Breast epithelium (tissue), 4 donors: Measurements from ENCODE around the gene KMT2D. TPM values are rescaled to one million over a fixed set of nuclear protein-coding genes. Genes with fewer than 3 reads are reported as not detected.

Experiments used
- DNase-seq, 2 donors: peaks; one replicate each; pipeline ENCODE4 v3.0.0-alpha.2; 2019; ENCODE audit warnings: low spot score in 2 of 2
- H3K27ac ChIP-seq, 2 donors: fragments of 200-600 bp; sonication (generic) in 1 of 2; one replicate each; pipeline ENCODE4 v1.5.1; 2016 to 2019; ENCODE audit warnings: mild to moderate bottlenecking in 1 of 2
- H3K27me3 ChIP-seq, 2 donors: fragments of 200-600 bp; sonication (generic) in 1 of 2; one replicate each; pipeline versions ENCODE4 v1.5.1 to v1.6.0; 2017 to 2019; ENCODE audit warnings: control low read depth in 1 of 2, mild to moderate bottlenecking in 1 of 2
- H3K36me3 ChIP-seq: fragments of 200-600 bp; one replicate; pipeline ENCODE4 v1.5.1; 2019
- H3K4me1 ChIP-seq, 2 donors: fragments of 200-600 bp; sonication (generic); one replicate each; pipeline ENCODE4 v1.5.1; 2016 to 2019; ENCODE audit warnings: control low read depth in 1 of 2
- H3K4me3 ChIP-seq, 3 donors: fragments of 200-600 bp; sonication (generic); 1 replicate in 2 of 3; 2 replicates in 1 of 3; pipeline ENCODE4 v1.5.1; 2016 to 2019; ENCODE audit warnings: mild to moderate bottlenecking in 3 of 3, moderate library complexity in 2 of 3
- H3K9me3 ChIP-seq, 2 donors: fragments of 200-600 bp; sonication (generic) in 1 of 2; one replicate each; pipeline ENCODE4 v1.5.1; 2016 to 2019; ENCODE audit warnings: control low read depth in 1 of 2
- POLR2A ChIP-seq: fragments of 450-650 bp; IDR thresholded peaks from one replicate; pipeline ENCODE4 v1.6.1; 2016; ENCODE audit warnings: antibody characterized with exemption, mild to moderate bottlenecking, moderate library complexity
- POLR2AphosphoS5 ChIP-seq, 3 donors: sonication (generic); formaldehyde crosslinking; IDR thresholded peaks; one replicate each; pipeline ENCODE4 v1.6.1; 2017; ENCODE audit warnings: antibody characterized with exemption in 3 of 3
- intact Hi-C: fragments of 100-400 bp; cut with DNase I; formaldehyde crosslinking; loops from one replicate; pipeline ENCODE4 v1.15.1; 2023; ENCODE audit warnings: low total_unique reads
- total RNA-seq, 3 donors: library from RNA; depleted of rRNA; stranded (reverse); fragments of >200 nt; gene quantifications; one replicate each; pipeline ENCODE4 v1.1.0, GENCODE V29; 2016
- TF ChIP-seq, protein P1 (sequence below), 3 donors: fragments of 450-650 bp; IDR thresholded peaks; one replicate each; pipeline ENCODE4 v1.5.1; 2016 to 2017; ENCODE audit warnings: antibody characterized with exemption in 3 of 3, mild to moderate bottlenecking in 3 of 3, moderate library complexity in 3 of 3

Gene KMT2D
- total RNA-seq, 3 donors from 2014 or later, result 35.4 to 51.4 (median 45.9) TPM

DNA sequence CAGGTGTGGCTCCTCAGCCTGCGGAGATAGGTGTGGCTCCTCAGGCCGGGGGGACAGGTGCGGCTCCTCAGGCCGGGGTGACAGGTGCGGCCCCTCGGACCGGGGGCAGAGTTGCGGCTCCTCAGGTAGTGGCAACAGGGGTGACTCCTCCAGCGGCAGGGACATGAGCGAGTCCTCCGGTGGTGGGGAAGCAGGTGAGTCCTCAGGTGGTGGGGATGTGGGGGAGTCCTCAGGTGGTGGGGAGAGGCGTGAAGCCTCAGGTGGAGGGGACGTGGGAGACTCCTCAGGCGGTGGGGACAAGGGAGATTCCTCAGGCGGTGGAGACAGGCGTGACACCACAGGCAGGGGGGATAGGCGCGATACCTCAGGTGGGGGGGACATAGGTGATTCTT is 9.2 kb downstream of the KMT2D start:
- TF ChIP-seq POLR2AphosphoS5 (IDR thresholded peaks at IDR 0.05), result no peak
- no peak for TF ChIP-seq POLR2A
- TF ChIP-seq, protein P1, sequence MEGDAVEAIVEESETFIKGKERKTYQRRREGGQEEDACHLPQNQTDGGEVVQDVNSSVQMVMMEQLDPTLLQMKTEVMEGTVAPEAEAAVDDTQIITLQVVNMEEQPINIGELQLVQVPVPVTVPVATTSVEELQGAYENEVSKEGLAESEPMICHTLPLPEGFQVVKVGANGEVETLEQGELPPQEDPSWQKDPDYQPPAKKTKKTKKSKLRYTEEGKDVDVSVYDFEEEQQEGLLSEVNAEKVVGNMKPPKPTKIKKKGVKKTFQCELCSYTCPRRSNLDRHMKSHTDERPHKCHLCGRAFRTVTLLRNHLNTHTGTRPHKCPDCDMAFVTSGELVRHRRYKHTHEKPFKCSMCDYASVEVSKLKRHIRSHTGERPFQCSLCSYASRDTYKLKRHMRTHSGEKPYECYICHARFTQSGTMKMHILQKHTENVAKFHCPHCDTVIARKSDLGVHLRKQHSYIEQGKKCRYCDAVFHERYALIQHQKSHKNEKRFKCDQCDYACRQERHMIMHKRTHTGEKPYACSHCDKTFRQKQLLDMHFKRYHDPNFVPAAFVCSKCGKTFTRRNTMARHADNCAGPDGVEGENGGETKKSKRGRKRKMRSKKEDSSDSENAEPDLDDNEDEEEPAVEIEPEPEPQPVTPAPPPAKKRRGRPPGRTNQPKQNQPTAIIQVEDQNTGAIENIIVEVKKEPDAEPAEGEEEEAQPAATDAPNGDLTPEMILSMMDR (IDR thresholded peaks at IDR 0.05), result no peak
- no peak for DNase-seq
- Histone ChIP-seq H3K27ac (no peak overlapping the region), H3K27me3 (no peaks in the 10 kb centered on the region), H3K36me3 (peaks cover 21% of the 10 kb centered on the region), H3K9me3 (no peaks in the 10 kb centered on the region), H3K4me3 (no peak overlapping the region), H3K4me1 (peaks cover 0 to 13% of the 10 kb centered on the region in 2 donors)
- intact Hi-C loops, result no loop called here

DNA sequence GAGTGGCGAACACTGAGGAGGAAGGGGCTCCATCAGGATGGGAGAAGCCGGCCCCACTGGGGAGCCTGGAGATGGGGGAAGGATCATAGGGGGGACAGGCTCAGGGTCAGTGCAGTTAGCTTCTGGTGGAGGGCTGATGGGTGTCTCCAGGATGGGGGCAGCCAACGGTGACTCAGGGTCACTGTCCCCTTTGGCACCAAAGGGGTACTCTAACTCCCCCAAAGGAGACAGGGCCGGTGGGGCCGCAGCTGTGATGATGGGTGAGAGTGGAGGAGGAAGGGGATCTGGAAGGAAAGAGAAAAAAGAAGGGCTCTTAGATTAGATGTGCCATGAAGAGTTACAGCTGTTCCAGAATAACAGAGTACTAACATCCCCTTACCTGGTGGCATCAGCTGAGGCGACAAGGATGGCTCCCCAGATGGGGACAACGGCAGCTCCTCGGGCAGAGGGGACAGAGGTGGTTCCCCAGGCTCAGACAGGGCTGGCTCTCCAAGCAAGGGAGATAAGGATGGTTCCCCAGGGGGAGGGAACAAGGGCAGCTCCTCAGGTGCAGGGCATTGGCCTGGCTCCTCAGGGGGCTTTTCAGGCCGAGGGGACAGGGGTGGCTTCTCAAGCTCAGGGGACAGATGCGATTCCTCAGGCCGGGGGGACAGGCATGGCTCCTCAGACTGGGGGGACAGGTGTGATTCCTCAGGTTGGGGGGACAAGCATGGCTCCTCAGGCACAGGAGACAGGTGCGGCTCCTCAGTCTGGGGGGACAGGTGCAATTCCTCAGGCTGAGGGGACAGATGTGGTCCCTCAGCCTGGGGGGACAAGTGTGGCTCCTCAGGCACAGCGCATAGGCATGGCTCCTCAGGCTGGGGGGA is 9.9 kb downstream of the KMT2D start:
- H3K36me3 ChIP-seq, result peaks cover 28% of the 10 kb centered on the region
- TF ChIP-seq POLR2A (no peak), POLR2AphosphoS5 (IDR thresholded peaks at IDR 0.05) (no peak)
- TF ChIP-seq, protein P1 (IDR thresholded peaks at IDR 0.05), result no peak
- no peak overlapping the region for H3K4me3 ChIP-seq
- peaks cover 0 to 7% of the 10 kb centered on the region in 2 donors for H3K4me1 ChIP-seq
- no peak overlapping the region for H3K27ac ChIP-seq
- DNase-seq, result no peak
- intact Hi-C loops, result no loop called here
- no peaks in the 10 kb centered on the region for H3K27me3 ChIP-seq
- no peaks in the 10 kb centered on the region for H3K9me3 ChIP-seq

DNA sequence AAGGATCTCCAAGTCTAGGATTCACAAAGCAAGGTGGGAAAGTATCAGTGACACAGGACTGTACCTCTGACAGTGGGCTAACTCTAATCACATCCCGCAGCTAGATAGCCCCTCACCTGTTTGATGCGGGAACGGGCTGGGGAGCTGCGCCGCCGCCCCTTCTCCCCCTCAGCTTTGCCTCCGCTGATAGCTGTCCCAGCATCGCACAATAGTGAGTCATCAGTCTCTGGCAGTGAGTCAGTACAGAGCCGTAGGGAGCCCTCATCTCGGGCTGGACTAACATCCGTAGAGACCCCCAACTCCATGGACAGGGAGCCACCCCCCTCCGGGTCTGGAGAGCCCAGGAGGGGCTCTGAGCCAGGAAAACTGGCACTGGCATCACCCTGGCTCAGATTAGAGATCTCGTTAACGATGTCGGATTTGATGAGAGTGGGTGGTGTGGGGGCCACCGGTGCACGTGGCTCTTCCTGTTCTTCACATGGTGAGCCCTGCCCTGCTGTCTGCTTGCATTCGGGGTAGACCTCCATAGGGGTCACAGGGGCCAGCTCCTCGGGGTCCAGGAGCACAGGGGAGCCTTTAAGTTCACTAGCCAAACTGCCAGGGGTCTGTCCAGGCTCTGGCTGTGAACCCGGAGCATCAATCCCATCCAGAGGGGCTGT is 10.9 kb downstream of the KMT2D start:
- no peaks in the 10 kb centered on the region for H3K9me3 ChIP-seq
- peaks cover 35% of the 10 kb centered on the region for H3K36me3 ChIP-seq
- no peak overlapping the region for H3K4me3 ChIP-seq
- H3K27ac ChIP-seq, result no peak overlapping the region
- intact Hi-C loops, result no loop called here
- H3K27me3 ChIP-seq, result no peaks in the 10 kb centered on the region
- DNase-seq, result no peak
- no peaks in the 10 kb centered on the region for H3K4me1 ChIP-seq
- TF ChIP-seq POLR2A, result no peak
- no peak for TF ChIP-seq POLR2AphosphoS5 (IDR thresholded peaks at IDR 0.05)
- TF ChIP-seq, protein P1 (IDR thresholded peaks at IDR 0.05), result no peak

DNA sequence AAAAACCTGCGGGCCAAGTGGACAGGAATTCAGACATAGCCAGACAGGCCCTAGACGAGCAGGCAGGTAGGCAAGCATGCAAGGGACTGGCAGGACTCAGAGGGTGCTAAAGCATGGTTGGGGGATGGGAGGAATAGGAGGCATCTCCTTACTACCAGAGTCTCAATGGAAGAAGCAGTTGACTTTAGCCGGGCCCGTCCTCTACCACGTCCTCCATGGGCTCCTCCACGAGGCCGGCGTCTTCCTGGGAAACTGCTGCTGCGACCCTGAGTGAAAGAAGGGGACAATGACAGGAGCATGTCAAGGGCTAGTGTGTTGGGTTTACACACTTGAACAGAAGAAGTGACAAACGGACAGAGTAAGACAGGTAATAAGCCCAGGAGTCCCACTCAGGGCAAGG is 11.6 kb downstream of the KMT2D start:
- intact Hi-C loops, result no loop called here

DNA sequence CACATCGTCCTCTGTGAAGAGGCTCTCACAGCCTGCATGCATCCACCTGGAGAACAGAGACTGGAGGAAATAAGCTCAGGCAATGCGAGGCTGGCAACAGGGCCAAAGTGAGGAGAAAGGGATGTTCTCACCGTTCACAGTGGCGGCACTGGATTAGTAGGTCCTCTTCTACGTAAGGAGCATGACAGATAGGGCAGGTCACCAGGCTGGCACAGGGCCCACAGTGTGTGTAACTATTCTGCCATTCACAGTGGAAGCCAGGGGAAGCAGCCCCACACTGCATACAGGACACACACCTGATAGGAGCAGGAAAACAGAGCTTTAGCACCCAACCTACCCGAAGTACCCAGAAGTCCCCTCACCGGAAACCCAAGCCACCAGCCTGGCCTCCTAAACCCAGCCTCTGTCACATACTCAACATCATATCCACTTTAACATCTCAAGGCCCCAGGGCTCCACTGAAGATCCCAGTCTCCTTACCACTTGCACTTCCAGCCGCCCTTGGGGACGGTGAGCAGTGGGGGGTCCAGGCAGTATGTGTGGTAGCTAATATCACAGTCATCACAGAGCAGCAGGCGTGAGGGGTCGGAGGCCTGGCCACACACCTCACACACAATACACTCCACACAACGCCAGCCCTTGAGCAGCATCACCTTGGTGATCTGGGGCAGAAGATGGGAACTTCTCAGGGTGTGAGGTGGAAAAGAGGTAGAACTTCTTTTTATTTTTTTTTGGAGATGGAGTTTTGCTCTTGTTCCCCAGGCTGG is 14.3 kb downstream of the KMT2D start:
- Histone ChIP-seq H3K27me3 (no peaks in the 10 kb centered on the region), H3K4me1 (no peaks in the 10 kb centered on the region), H3K9me3 (no peaks in the 10 kb centered on the region), H3K36me3 (peaks cover 35% of the 10 kb centered on the region), H3K27ac (no peak overlapping the region), H3K4me3 (no peak overlapping the region)
- no peak for TF ChIP-seq POLR2AphosphoS5 (IDR thresholded peaks at IDR 0.05)
- no peak for TF ChIP-seq POLR2A
- no peak for DNase-seq
- intact Hi-C loops, result no loop called here

More for the DNA sequence above, 11.6 kb downstream of the KMT2D start:
- Histone ChIP-seq H3K4me3 (no peak overlapping the region), H3K36me3 (peaks cover 39% of the 10 kb centered on the region), H3K27me3 (no peaks in the 10 kb centered on the region), H3K4me1 (no peaks in the 10 kb centered on the region), H3K9me3 (no peaks in the 10 kb centered on the region), H3K27ac (no peak overlapping the region)
- TF ChIP-seq POLR2AphosphoS5 (IDR thresholded peaks at IDR 0.05), result no peak
- no peak for DNase-seq
